Activated T-cell treated with anti-CD3 and anti-CD28 coated beads, Interleukin-2, amount 50 U/mL, for 24 hours (primary cell): ENCODE measurements around the gene RPS16.
"Not testable (repeated sequence)": the region's sequence is repeated elsewhere in the genome, so short reads cannot be mapped to it uniquely, and the experiment has no call there.

Source experiments
- DNase-seq: peaks from one replicate; pipeline ENCODE4 v3.0.0-alpha.2; 2020
- H3K27ac Mint-ChIP-seq: 2 replicates; pipeline ENCODE4 v1.8.0; 2020; ENCODE audit warnings: mild to moderate bottlenecking, mixed read lengths
- H3K27me3 Mint-ChIP-seq: 2 replicates; pipeline ENCODE4 v1.8.0; 2020; ENCODE audit warnings: mixed read lengths
- H3K36me3 Mint-ChIP-seq: 2 replicates; pipeline ENCODE4 v1.8.0; 2020; ENCODE audit warnings: low read depth, mixed read lengths
- H3K4me1 Mint-ChIP-seq: 2 replicates; pipeline ENCODE4 v1.8.0; 2020; ENCODE audit warnings: low read depth, mixed read lengths
- H3K4me3 Mint-ChIP-seq: 2 replicates; pipeline ENCODE4 v1.8.0; 2020; ENCODE audit warnings: mild to moderate bottlenecking, moderate library complexity, mixed read lengths
- H3K9me3 Mint-ChIP-seq: 2 replicates; pipeline ENCODE4 v1.8.0; 2020; ENCODE audit warnings: mixed read lengths

RPS16 gene

GRCh38 chr19:39435499-39436349, at the start of gene RPS16:
RPS16 (minus strand) TSS chr19:39435949; CDS start chr19:39435895, 54 bp downstream.
- Mint-ChIP-seq H3K27ac (peak within 1 kb of the TSS; percentile 99), H3K9me3 (no peaks in the 10 kb centered on the region), H3K27me3 (no peaks in the 10 kb centered on the region), H3K36me3 (peaks cover 54% of the 10 kb centered on the region), H3K4me1 (peaks cover 57% of the 10 kb centered on the region), H3K4me3 (peak within 1 kb of the TSS; percentile 95)
- peak; percentile 100 for DNase-seq

- no peaks in the 10 kb centered on the region for H3K27me3 Mint-ChIP-seq
- H3K27ac Mint-ChIP-seq, result peak overlapping the region; percentile 65
- no peak for DNase-seq
- peaks cover 32% of the 10 kb centered on the region for H3K4me1 Mint-ChIP-seq
- peak overlapping the region; percentile 94 for H3K4me3 Mint-ChIP-seq
- H3K9me3 Mint-ChIP-seq, result no peaks in the 10 kb centered on the region
- peaks cover 65% of the 10 kb centered on the region for H3K36me3 Mint-ChIP-seq
These were observed 47.4 kb upstream of the RPS16 start for GRCh38 chr19:39483141-39483540.

- no peaks in the 10 kb centered on the region for H3K9me3 Mint-ChIP-seq
- peak overlapping the region; percentile 94 for H3K27ac Mint-ChIP-seq
- H3K36me3 Mint-ChIP-seq, result peaks cover 67% of the 10 kb centered on the region
- H3K4me1 Mint-ChIP-seq, result peaks cover 32% of the 10 kb centered on the region
- peak overlapping the region; percentile 94 for H3K4me3 Mint-ChIP-seq
- DNase-seq, result no peak
- H3K27me3 Mint-ChIP-seq, result no peaks in the 10 kb centered on the region
These were observed 45.9 kb upstream of the RPS16 start for GRCh38 chr19:39481676-39482075.

GRCh38 chr19:39481229-39481545, 45.4 kb upstream of the RPS16 start:
- Mint-ChIP-seq H3K27me3 (no peaks in the 10 kb centered on the region), H3K4me1 (peaks cover 32% of the 10 kb centered on the region), H3K9me3 (no peaks in the 10 kb centered on the region)

GRCh38 chr19:39480337-39481228, 44.8 kb upstream of the RPS16 start, which contains the start of gene TIMM50:
TIMM50 (plus strand) TSS chr19:39480838; CDS start chr19:39480854, 16 bp downstream.
- Mint-ChIP-seq H3K27me3 (no peaks in the 10 kb centered on the region), H3K4me3 (peak within 1 kb of the TSS; percentile 94), H3K36me3 (peaks cover 67% of the 10 kb centered on the region), H3K4me1 (peaks cover 32% of the 10 kb centered on the region), H3K9me3 (no peaks in the 10 kb centered on the region), H3K27ac (peak within 1 kb of the TSS; percentile 94)
- peak; percentile 99 for DNase-seq

More at GRCh38 chr19:39481229-39481545, 45.4 kb upstream of the RPS16 start:
- Mint-ChIP-seq H3K27ac (peak overlapping the region; percentile 94), H3K4me3 (peak overlapping the region; percentile 94), H3K36me3 (peaks cover 67% of the 10 kb centered on the region)
- DNase-seq, result no peak

GRCh38 chr19:39479916-39480315, 44.2 kb upstream of the RPS16 start:
- peaks cover 67% of the 10 kb centered on the region for H3K36me3 Mint-ChIP-seq
- H3K9me3 Mint-ChIP-seq, result no peaks in the 10 kb centered on the region
- H3K27ac Mint-ChIP-seq, result peak overlapping the region; percentile 94
- DNase-seq, result no peak
- H3K27me3 Mint-ChIP-seq, result no peaks in the 10 kb centered on the region
- H3K4me1 Mint-ChIP-seq, result peaks cover 32% of the 10 kb centered on the region
- peak overlapping the region; percentile 94 for H3K4me3 Mint-ChIP-seq

GRCh38 chr19:39479319-39479801, 43.6 kb upstream of the RPS16 start:
- not testable (repeated sequence) for DNase-seq, H3K9me3 Mint-ChIP-seq, H3K27me3 Mint-ChIP-seq
- Mint-ChIP-seq H3K27ac (peak overlapping the region; percentile 94), H3K4me1 (peaks cover 31% of the 10 kb centered on the region), H3K4me3 (peak overlapping the region; percentile 94), H3K36me3 (peaks cover 67% of the 10 kb centered on the region)

GRCh38 chr19:39475748-39476147, 40.0 kb upstream of the RPS16 start:
- H3K4me1 Mint-ChIP-seq, result peaks cover 31% of the 10 kb centered on the region
- no peaks in the 10 kb centered on the region for H3K9me3 Mint-ChIP-seq
- H3K4me3 Mint-ChIP-seq, result no peak overlapping the region
- no peaks in the 10 kb centered on the region for H3K27me3 Mint-ChIP-seq
- H3K27ac Mint-ChIP-seq, result peak overlapping the region; percentile 37
- no peak for DNase-seq
- H3K36me3 Mint-ChIP-seq, result peaks cover 68% of the 10 kb centered on the region

- peaks cover 33% of the 10 kb centered on the region for H3K4me1 Mint-ChIP-seq
- H3K27ac Mint-ChIP-seq, result peak overlapping the region; percentile 22
- H3K4me3 Mint-ChIP-seq, result no peak overlapping the region
- H3K36me3 Mint-ChIP-seq, result peaks cover 83% of the 10 kb centered on the region
- H3K9me3 Mint-ChIP-seq, result no peaks in the 10 kb centered on the region
- peak; percentile 81 for DNase-seq
- H3K27me3 Mint-ChIP-seq, result no peaks in the 10 kb centered on the region
These were observed 38.4 kb upstream of the RPS16 start for GRCh38 chr19:39474139-39474620.

- no peak for DNase-seq
- Mint-ChIP-seq H3K4me3 (no peak overlapping the region), H3K4me1 (peaks cover 33% of the 10 kb centered on the region), H3K27me3 (no peaks in the 10 kb centered on the region), H3K9me3 (no peaks in the 10 kb centered on the region), H3K36me3 (peaks cover 90% of the 10 kb centered on the region), H3K27ac (peak overlapping the region; percentile 47)
These were observed 37.8 kb upstream of the RPS16 start for GRCh38 chr19:39473443-39473960.

GRCh38 chr19:39472746-39473442, 37.1 kb upstream of the RPS16 start:
- Mint-ChIP-seq H3K27ac (peak overlapping the region; percentile 97), H3K4me3 (no peak overlapping the region), H3K36me3 (peaks cover 96% of the 10 kb centered on the region), H3K4me1 (peaks cover 33% of the 10 kb centered on the region), H3K27me3 (no peaks in the 10 kb centered on the region), H3K9me3 (no peaks in the 10 kb centered on the region)
- no peak for DNase-seq

- no peak overlapping the region for H3K4me3 Mint-ChIP-seq
- H3K36me3 Mint-ChIP-seq, result peaks cover 95% of the 10 kb centered on the region
- no peaks in the 10 kb centered on the region for H3K27me3 Mint-ChIP-seq
- no peaks in the 10 kb centered on the region for H3K9me3 Mint-ChIP-seq
- H3K4me1 Mint-ChIP-seq, result peaks cover 33% of the 10 kb centered on the region
- H3K27ac Mint-ChIP-seq, result peak overlapping the region; percentile 97
- DNase-seq, result no peak
These were observed 36.2 kb upstream of the RPS16 start for GRCh38 chr19:39471756-39472536.

- DNase-seq, result no peak
- Mint-ChIP-seq H3K4me1 (peaks cover 33% of the 10 kb centered on the region), H3K4me3 (no peak overlapping the region), H3K27me3 (no peaks in the 10 kb centered on the region), H3K9me3 (no peaks in the 10 kb centered on the region), H3K36me3 (peaks cover 94% of the 10 kb centered on the region), H3K27ac (peak overlapping the region; percentile 97)
These were observed 35.1 kb upstream of the RPS16 start for GRCh38 chr19:39470724-39471339.
